A549 (cell line): Measurements from ENCODE around the gene TMEM80.

ENCODE experiments used
- CBX2 ChIP-seq: fragments of 200-600 bp; sonication (generic); IDR thresholded peaks from 2 replicates; pipeline ENCODE4 v1.6.1; 2016; ENCODE audit warnings: low read depth, mild to moderate bottlenecking, borderline replicate concordance
- EHMT2 ChIP-seq: fragments of 200-600 bp; sonication (generic); IDR thresholded peaks from 2 replicates; pipeline ENCODE4 v1.6.1; 2016; ENCODE audit warnings: antibody characterized with exemption, low read depth, mild to moderate bottlenecking, moderate library complexity
- ESRRA ChIP-seq: fragments of 150-350 bp; IDR thresholded peaks from 2 replicates; pipeline ENCODE4 v1.6.1; 2014; ENCODE audit warnings: mild to moderate bottlenecking, low read length, borderline replicate concordance
- MAFK ChIP-seq: fragments of 450-650 bp; IDR thresholded peaks from 2 replicates; pipeline ENCODE4 v1.6.1; 2014; ENCODE audit not compliant: partially characterized antibody
- NPAS2 ChIP-seq: fragments of 250-450 bp; sonication (Bioruptor Pico); IDR thresholded peaks from 2 replicates; pipeline ENCODE4 v1.8.0; 2022; ENCODE audit warnings: mild to moderate bottlenecking, moderate library complexity, borderline replicate concordance
- POLR2A ChIP-seq: IDR thresholded peaks from 2 replicates; pipeline ENCODE4 v1.6.1; 2012; ENCODE audit warnings: mild to moderate bottlenecking, low read length
- RFX5 ChIP-seq: fragments of 450-650 bp; IDR thresholded peaks from 2 replicates; pipeline ENCODE4 v1.7.1; 2014; ENCODE audit warnings: antibody characterized with exemption, mild to moderate bottlenecking, moderate library complexity
- ZFP36 ChIP-seq: fragments of 450-650 bp; IDR thresholded peaks from 2 replicates; pipeline ENCODE4 v1.6.1; 2014; ENCODE audit warnings: borderline replicate concordance; ENCODE audit not compliant: partially characterized antibody
- TF ChIP-seq, protein P1 (sequence below): fragments of >200 bp; sonication (Bioruptor Twin); formaldehyde crosslinking; IDR thresholded peaks from 3 replicates; pipeline ENCODE4 v1.5.1; 2016

DNA sequence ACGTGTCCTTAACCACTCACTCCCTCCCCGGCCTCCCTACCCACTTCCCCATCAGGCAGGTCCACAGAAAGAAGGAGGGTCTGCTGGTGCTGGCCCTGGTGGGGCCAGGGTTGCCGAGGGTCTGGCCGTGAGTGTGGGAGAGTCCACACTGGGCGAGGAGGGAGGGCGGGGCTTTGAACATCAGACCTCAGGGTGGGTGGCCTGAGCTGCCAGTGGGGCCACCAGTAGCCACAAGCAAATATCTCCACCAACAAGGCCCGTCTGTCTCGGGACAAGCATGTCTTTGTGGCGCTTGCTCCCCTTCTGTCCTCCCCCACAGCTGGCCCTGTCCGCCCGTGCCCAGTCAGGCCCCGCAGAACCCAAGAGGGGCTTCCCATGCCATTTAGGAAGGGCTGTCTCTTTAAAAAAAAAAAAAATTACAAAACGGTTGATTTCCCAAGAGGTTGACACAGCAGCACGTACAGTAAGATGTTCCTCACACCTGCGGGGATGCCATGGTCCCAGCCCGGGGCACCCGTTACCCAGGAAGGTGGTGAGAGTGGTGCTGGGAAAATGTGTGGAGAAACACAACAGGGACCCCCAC lies 34.0 kb downstream of the TMEM80 start:
- TF ChIP-seq RFX5: no peak
- TF ChIP-seq ZFP36: no peak
- TF ChIP-seq, protein P1, sequence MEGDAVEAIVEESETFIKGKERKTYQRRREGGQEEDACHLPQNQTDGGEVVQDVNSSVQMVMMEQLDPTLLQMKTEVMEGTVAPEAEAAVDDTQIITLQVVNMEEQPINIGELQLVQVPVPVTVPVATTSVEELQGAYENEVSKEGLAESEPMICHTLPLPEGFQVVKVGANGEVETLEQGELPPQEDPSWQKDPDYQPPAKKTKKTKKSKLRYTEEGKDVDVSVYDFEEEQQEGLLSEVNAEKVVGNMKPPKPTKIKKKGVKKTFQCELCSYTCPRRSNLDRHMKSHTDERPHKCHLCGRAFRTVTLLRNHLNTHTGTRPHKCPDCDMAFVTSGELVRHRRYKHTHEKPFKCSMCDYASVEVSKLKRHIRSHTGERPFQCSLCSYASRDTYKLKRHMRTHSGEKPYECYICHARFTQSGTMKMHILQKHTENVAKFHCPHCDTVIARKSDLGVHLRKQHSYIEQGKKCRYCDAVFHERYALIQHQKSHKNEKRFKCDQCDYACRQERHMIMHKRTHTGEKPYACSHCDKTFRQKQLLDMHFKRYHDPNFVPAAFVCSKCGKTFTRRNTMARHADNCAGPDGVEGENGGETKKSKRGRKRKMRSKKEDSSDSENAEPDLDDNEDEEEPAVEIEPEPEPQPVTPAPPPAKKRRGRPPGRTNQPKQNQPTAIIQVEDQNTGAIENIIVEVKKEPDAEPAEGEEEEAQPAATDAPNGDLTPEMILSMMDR: no peak
- TF ChIP-seq MAFK: no peak
- TF ChIP-seq CBX2: no peak
- TF ChIP-seq ESRRA: no peak
- TF ChIP-seq EHMT2: no peak
- TF ChIP-seq NPAS2 (CRISPR knock-in tag): no peak
- no peak for TF ChIP-seq POLR2A
